Kidney (tissue), 14 donors: ENCODE measurements around the gene LSAMP. TPM values are rescaled to one million over a fixed set of nuclear protein-coding genes. Genes with fewer than 3 reads are reported as not detected.

Source experiments
- DNase-seq, 5 donors: peaks; one replicate each; pipeline ENCODE4 v3.0.0-alpha.2; 2013 to 2020
- FAIRE-seq: peaks from 2 replicates; lab custom pipeline; 2012; peaks lifted over from hg19 to GRCh38; lab: Jason Lieb, UNC
- H3K27ac ChIP-seq, 2 donors: one replicate each; pipeline ENCODE4 v1.7.0; 2013; ENCODE audit warnings: low read depth in 2 of 2, low read length in 2 of 2, inconsistent platforms in 1 of 2
- H3K27me3 ChIP-seq: one replicate; pipeline ENCODE4 v1.7.1; 2013; ENCODE audit warnings: low read length, inconsistent platforms; ENCODE audit not compliant: control insufficient read depth, insufficient read depth
- H3K36me3 ChIP-seq, 3 donors: one replicate each; pipeline versions ENCODE4 v1.7.0 to v1.7.1; 2013; ENCODE audit warnings: low read length in 3 of 3, control low read depth in 1 of 3, inconsistent platforms in 1 of 3; ENCODE audit not compliant: insufficient read depth in 3 of 3, control insufficient read depth in 2 of 3
- H3K4me1 ChIP-seq, 3 donors: one replicate each; pipeline versions ENCODE4 v1.7.0 to v1.7.1; 2013; ENCODE audit warnings: low read length in 3 of 3, inconsistent platforms in 1 of 3, low read depth in 1 of 3; ENCODE audit not compliant: control insufficient read depth in 2 of 3, insufficient read depth in 2 of 3
- H3K4me3 ChIP-seq, 3 donors: one replicate each; pipeline versions ENCODE4 v1.7.0 to v1.8.1; 2013; ENCODE audit warnings: low read length in 3 of 3, control low read depth in 1 of 3, inconsistent platforms in 1 of 3
- H3K9ac ChIP-seq, 3 donors: one replicate each; pipeline versions ENCODE4 v1.7.0 to v1.7.1; 2013; ENCODE audit warnings: low read length in 3 of 3, control low read depth in 1 of 3, inconsistent platforms in 1 of 3
- H3K9me3 ChIP-seq, 3 donors: one replicate each; pipeline versions ENCODE4 v1.7.0 to v1.7.1; 2013; ENCODE audit warnings: low read length in 3 of 3, control low read depth in 1 of 3, inconsistent platforms in 1 of 3; ENCODE audit not compliant: control insufficient read depth in 2 of 3, insufficient read depth in 1 of 3
- intact Hi-C: fragments of 100-400 bp; cut with DNase I; formaldehyde crosslinking; loops from one replicate; pipeline ENCODE4 v1.11.1; 2022
- polyA plus RNA-seq: library from polyadenylated mRNA; stranded (reverse); fragments of 350-450 nt; fragmentation: Illumina TruSeq; extraction: RNeasy Lipid Tissue Mini Kit (QIAGEN cat#74804); gene quantifications from one replicate; pipeline ENCODE4 v1.2.3, GENCODE V29; 2014; ENCODE audit warnings: low read depth, low replicate concordance; ENCODE audit not compliant: insufficient read depth
- total RNA-seq: library from RNA; stranded (reverse); fragmentation: NEBNext Ultra II Directional; extraction: Animal tissue kit (Norgen Biotek cat#: 25700); gene quantifications from one replicate; pipeline ENCODE4 v1.2.1, GENCODE V29; 2021
- TF ChIP-seq, protein P1 (sequence below): IDR thresholded peaks from 3 replicates; pipeline ENCODE4 v1.5.1; 2012; ENCODE audit warnings: mild to moderate bottlenecking, moderate library complexity, borderline replicate concordance; ENCODE audit not compliant: insufficient read depth; ENCODE audit errors: extremely low read depth
- donor health status: control.
- donor health status: control.
- donor health status: control.
- donor health status: control.
- donor health status: control.
- donor health status: DM: yes; HTN: yes; CAD: no.
- donor health status: Normal renal cell carcinoma (clear cell type).

The LSAMP gene
- total and polyA plus RNA-seq, 2 donors from 2014 or later, result 1.4 to 3.5 TPM

DNA sequence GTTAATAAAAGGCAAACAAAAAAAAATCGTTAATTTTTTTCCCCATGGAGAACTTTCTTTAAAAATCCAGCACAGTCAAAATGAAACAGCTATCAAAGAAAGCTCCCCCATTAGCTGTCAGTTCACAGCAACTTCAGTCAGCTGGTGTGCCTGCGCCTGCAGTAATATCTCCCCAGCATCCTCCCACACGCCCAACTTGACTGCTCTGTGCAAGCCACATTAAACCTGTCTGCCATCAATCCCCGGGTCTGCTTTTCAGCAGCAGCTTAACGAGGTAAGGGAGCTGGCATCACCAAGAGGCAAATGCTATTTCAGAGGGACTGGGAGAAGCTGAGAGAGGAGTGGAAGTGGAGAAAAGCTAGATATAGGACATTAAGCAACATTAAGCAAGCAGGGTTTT lies 484.5 kb downstream of the LSAMP start:
- TF ChIP-seq, protein P1, sequence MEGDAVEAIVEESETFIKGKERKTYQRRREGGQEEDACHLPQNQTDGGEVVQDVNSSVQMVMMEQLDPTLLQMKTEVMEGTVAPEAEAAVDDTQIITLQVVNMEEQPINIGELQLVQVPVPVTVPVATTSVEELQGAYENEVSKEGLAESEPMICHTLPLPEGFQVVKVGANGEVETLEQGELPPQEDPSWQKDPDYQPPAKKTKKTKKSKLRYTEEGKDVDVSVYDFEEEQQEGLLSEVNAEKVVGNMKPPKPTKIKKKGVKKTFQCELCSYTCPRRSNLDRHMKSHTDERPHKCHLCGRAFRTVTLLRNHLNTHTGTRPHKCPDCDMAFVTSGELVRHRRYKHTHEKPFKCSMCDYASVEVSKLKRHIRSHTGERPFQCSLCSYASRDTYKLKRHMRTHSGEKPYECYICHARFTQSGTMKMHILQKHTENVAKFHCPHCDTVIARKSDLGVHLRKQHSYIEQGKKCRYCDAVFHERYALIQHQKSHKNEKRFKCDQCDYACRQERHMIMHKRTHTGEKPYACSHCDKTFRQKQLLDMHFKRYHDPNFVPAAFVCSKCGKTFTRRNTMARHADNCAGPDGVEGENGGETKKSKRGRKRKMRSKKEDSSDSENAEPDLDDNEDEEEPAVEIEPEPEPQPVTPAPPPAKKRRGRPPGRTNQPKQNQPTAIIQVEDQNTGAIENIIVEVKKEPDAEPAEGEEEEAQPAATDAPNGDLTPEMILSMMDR, result no peak
- peak in 4 of 5 donors; percentile 85 to 92 (median 92) for DNase-seq
- FAIRE-seq, result no peak

DNA sequence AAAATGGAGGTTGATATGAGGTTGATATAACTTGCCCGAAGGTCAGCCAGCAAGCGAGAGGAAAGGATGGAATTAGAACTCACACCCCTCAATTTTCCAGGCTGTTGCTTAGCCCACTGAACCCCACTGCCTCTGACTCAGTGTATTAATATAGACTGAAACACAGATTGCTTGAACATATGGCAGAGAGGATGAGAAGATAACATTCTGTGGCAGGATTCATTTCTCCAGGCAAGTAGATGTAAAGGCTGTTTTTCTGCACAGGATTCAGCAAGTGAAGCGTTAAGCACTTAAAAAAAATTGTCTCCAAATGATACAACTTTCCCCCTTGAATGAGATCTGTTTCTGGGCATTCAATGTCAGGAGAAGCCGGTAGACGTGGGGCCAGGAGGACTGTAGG lies 486.8 kb downstream of the LSAMP start:
- Histone ChIP-seq H3K9me3 (no peaks in the 10 kb centered on the region), H3K4me3 (no peak overlapping the region), H3K27ac (no peak overlapping the region), H3K27me3 (no peaks in the 10 kb centered on the region), H3K4me1 (no peaks in the 10 kb centered on the region), H3K9ac (no peak overlapping the region), H3K36me3 (no peaks in the 10 kb centered on the region)
- intact Hi-C loops, result no loop called here
- FAIRE-seq (no peak), DNase-seq (no peak)
- TF ChIP-seq, protein P1, result no peak

More for the DNA sequence above, 484.5 kb downstream of the LSAMP start:
- Histone ChIP-seq H3K27ac (no peak overlapping the region), H3K9me3 (no peaks in the 10 kb centered on the region), H3K9ac (no peak overlapping the region), H3K4me1 (no peaks in the 10 kb centered on the region), H3K4me3 (no peak overlapping the region), H3K27me3 (no peaks in the 10 kb centered on the region), H3K36me3 (no peaks in the 10 kb centered on the region)
- intact Hi-C loops, result no loop called here

DNA sequence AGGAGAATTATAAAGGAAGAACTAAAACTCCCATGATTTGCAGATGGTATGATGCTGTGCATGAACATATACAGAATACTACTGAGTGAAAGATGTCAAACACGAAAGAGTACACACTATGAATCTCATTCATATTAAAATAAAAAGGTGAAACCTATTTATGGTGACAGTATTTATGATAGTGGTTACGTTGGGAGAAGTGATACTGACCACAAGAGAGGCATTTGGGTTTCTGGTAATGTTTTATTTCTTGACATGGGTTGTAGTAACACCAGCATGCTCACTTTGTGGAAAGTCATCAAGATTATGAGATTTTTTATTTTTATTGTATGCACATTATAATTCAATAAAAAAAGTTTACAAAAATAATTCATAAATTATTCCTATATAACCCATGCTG lies 498.0 kb downstream of the LSAMP start:
- TF ChIP-seq, protein P1, result no peak
- no peak overlapping the region for H3K27ac ChIP-seq
- H3K36me3 ChIP-seq, result no peaks in the 10 kb centered on the region
- peaks cover 0 to 7% (median 0%) of the 10 kb centered on the region in 3 donors for H3K9me3 ChIP-seq
- no peak overlapping the region for H3K9ac ChIP-seq
- H3K4me1 ChIP-seq, result no peaks in the 10 kb centered on the region
- no peak overlapping the region for H3K4me3 ChIP-seq
- no peak for FAIRE-seq
- intact Hi-C loops, result no loop called here
- no peaks in the 10 kb centered on the region for H3K27me3 ChIP-seq
- DNase-seq, result no peak

DNA sequence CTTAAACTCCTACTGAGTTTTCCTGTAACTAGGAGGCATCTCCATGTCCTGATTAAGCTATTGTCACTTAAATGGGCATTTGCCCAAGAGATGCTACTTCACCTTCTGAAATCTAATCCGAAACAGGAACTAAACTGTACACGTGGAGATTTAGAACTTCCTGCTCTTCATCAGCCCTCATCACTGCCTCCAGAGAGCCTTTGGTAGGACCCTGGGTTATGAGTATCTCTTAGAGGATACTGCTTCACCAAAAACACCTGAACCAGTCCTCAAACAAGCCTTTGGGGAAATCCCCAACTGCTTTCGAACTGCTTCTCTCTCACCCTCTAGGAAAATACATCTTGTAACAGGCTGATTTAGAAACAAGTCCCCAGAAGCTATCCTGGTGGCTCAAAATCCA lies 501.7 kb downstream of the LSAMP start:
- no peaks in the 10 kb centered on the region for H3K9me3 ChIP-seq

More for the DNA sequence above, 501.7 kb downstream of the LSAMP start:
- H3K27ac ChIP-seq, result no peak overlapping the region
- no peaks in the 10 kb centered on the region for H3K27me3 ChIP-seq
- TF ChIP-seq, protein P1, result no peak
- intact Hi-C loops, result no loop called here
- H3K4me1 ChIP-seq, result no peaks in the 10 kb centered on the region
- FAIRE-seq (no peak), DNase-seq (no peak)
- no peak overlapping the region for H3K9ac ChIP-seq
- no peak overlapping the region for H3K4me3 ChIP-seq
- H3K36me3 ChIP-seq, result no peaks in the 10 kb centered on the region
